ENCODE results near the gene HBG2. TPM values are rescaled to one million over a fixed set of nuclear protein-coding genes. Genes with fewer than 3 reads are reported as not detected.
"Not testable (repeated sequence)": the region's sequence is repeated elsewhere in the genome, so short reads cannot be mapped to it uniquely, and the experiment has no call there.

HBG2 gene
- total and polyA plus RNA-seq, 2 of the 8 experiments (the other 6 are each of a cell fraction or from before 2014, with no cell fraction given) = 0.23 TPM; not detected in 1

DNA sequence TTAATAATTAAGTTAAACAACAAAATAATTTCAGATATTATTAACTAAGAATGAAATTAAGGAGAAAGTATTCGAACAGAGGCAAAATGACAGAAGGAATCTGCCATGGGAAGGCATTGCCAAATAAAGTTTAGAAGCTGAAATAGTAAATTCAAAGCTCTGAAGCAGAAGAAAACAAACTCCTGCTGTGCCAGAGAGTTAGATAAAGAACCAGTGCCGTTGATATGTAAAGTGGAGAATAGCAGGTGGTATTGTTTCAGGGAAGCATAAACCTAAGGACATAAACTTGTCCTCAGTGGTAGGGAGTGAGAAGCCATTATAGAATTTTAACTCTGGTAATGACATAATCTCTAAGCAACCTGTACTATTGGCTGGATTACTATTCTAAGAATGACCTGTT lies 2.7 kb upstream of the HBG2 start (continued):
- TF ChIP-seq ATF2 (IDR thresholded peaks at IDR 0.05; ENCODE audit: low read length) (no peak), POLR2A (IDR thresholded peaks at IDR 0.05; ENCODE audit: control extremely low read depth in 1 of 2, low read depth in 2 of 2, low read length in 2 of 2) (no peak), NANOG (IDR thresholded peaks at IDR 0.05; ENCODE audit: insufficient read depth, low read depth, low read length, poor library complexity, severe bottlenecking) (peak; percentile 73), CTBP2 (IDR thresholded peaks at IDR 0.05; ENCODE audit: borderline replicate concordance, insufficient read depth, insufficient read length, low read length) (no peak), SRF (IDR thresholded peaks at IDR 0.05; ENCODE audit: low read depth, low read length) (no peak), POU5F1 (IDR thresholded peaks at IDR 0.05; ENCODE audit: low read depth, low read length) (peak; percentile 76; the same call in 1 of the 2 replicates), TAF1 (IDR thresholded peaks at IDR 0.05; ENCODE audit: low read depth, low read length) (no peak), GTF2F1 (IDR thresholded peaks at IDR 0.05; ENCODE audit: borderline replicate concordance, low read depth, low read length) (no peak), TEAD4 (IDR thresholded peaks at IDR 0.05; ENCODE audit: low read depth, low read length) (no peak)

DNA sequence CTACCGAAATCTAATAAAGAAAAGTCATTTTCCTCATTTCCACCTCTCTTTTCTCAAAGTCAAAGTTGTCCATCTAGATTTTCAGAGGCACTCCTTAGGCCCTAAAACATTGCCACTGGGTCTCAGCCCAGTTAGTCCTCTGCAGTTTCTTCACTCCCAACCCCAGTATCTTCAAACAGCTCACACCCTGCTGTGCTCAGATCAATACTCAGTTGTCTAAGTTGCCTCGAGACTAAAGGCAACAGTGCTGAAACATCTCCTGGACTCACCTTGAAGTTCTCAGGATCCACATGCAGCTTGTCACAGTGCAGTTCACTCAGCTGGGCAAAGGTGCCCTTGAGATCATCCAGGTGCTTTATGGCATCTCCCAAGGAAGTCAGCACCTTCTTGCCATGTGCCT lies 558 bp downstream of the HBG2 start:
- H3K23ac ChIP-seq (ENCODE audit: insufficient read length); H2AFZ ChIP-seq (ENCODE audit: low read length); H4K8ac ChIP-seq (ENCODE audit: extremely low read depth, insufficient read depth, low read length); H3K56ac ChIP-seq (replicated peaks; ENCODE audit: insufficient read length, low read depth, low read length); H3K14ac ChIP-seq (ENCODE audit: insufficient read length); H3K23me2 ChIP-seq (ENCODE audit: low read depth, low read length); H3K4me3 ChIP-seq (ENCODE audit: extremely low read depth in 1 of 4, insufficient read depth in 2 of 4, low read depth in 3 of 4, low read length in 4 of 4); H3K4me2 ChIP-seq (ENCODE audit: insufficient read depth in 1 of 2, low read depth in 2 of 2, low read length in 2 of 2); H3K9me3 ChIP-seq (ENCODE audit: insufficient read depth in 2 of 2, low read depth in 1 of 2, low read length in 1 of 2); H2AK5ac ChIP-seq (ENCODE audit: low read depth, low read length); H3K79me2 ChIP-seq (ENCODE audit: control insufficient read depth in 1 of 2, insufficient read depth in 2 of 2, low read length in 2 of 2); H2BK12ac ChIP-seq (ENCODE audit: low read depth, low read length); H4K5ac ChIP-seq (ENCODE audit: insufficient read length, low read depth, low read length); H3K36me3 ChIP-seq (ENCODE audit: control insufficient read depth in 2 of 4, insufficient read depth in 4 of 4, low read length in 3 of 4); H4K91ac ChIP-seq (replicated peaks; ENCODE audit: insufficient read length, low read length); H2BK5ac ChIP-seq (ENCODE audit: low read depth, low read length); H3K4ac ChIP-seq (replicated peaks; ENCODE audit: insufficient read length, low read depth, low read length); H3K18ac ChIP-seq (ENCODE audit: extremely low read depth, low read length); H3K9ac ChIP-seq (replicated peaks in 1 of 4; ENCODE audit: extremely low read depth in 1 of 4, low read depth in 3 of 4, low read length in 3 of 4); FAIRE-seq; H3K27ac ChIP-seq (ENCODE audit: low read depth, low read length); H2BK120ac ChIP-seq (replicated peaks; ENCODE audit: low read depth, low read length); H3K27me3 ChIP-seq (replicated peaks in 1 of 4; ENCODE audit: control insufficient read depth in 3 of 4, extremely low read depth in 1 of 4, insufficient read depth in 3 of 4, low read length in 3 of 4); H3K79me1 ChIP-seq (ENCODE audit: low read depth, low read length); CTCF ChIA-PET (ENCODE audit: partially characterized antibody); DNase-seq (ENCODE audit: low read depth in 1 of 2, low spot score in 2 of 2); POLR2A ChIA-PET (ENCODE audit: partially characterized antibody); H4K20me1 ChIP-seq (replicated peaks in 1 of 2; ENCODE audit: control insufficient read depth in 1 of 2, insufficient read depth in 2 of 2, low read length in 2 of 2); H2BK20ac ChIP-seq (ENCODE audit: low read length): not testable (repeated sequence)
- 85% methylated on average over 2 of the region's 2 CpGs; no CpG with 5 or more reads in 1 of the 2 experiments for WGBS, 2 experiments (ENCODE audit: extremely low coverage in 1 of 2, insufficient coverage in 1 of 2, insufficient read length in 1 of 2, insufficient replicate concordance in 2 of 2, low coverage in 1 of 2, low lambda C conversion rate in 2 of 2, missing lambda C conversion rate in 1 of 2)
- H2BK15ac ChIP-seq (ENCODE audit: low read length) = 0 out of 2 replicates have a peak overlapping the region, but pooled peaks have one; percentile 5
- H3K4me1 ChIP-seq (replicated peaks in 1 of 4; ENCODE audit: control insufficient read depth in 3 of 4, insufficient read depth in 4 of 4, low read length in 3 of 4) = peaks cover 3 to 11% (median 5%) of the 10 kb centered on the region in 4 experiments; a peak in 6 of 7 replicates
